IMR-90 (cell line): ENCODE results near the gene TRNAU1AP. TPM values are rescaled to one million over a fixed set of nuclear protein-coding genes. Genes with fewer than 3 reads are reported as not detected.
"Not testable (repeated sequence)": the region's sequence is repeated elsewhere in the genome, so short reads cannot be mapped to it uniquely, and the experiment has no call there.

Experiments
- ATAC-seq: fragments of 200-7000 bp; cut with Tn5 transposase; 2 replicates; pipeline ENCODE4 v1.9.1; 2020; ENCODE audit warnings: low read depth, mild to moderate bottlenecking, moderate library complexity
- BruUV-seq: library from RNA; stranded (reverse); fragments of 400-500 nt; replicated peaks from 2 replicates; lab custom pipeline; 2021; lab: Mats Ljungman, UMichigan
- CTCF ChIA-PET: fragments of 300-600 bp; formaldehyde crosslinking; extraction: SDS; loops from one replicate; lab custom pipeline; 2021; ENCODE audit warnings: antibody characterized with exemption; lab: Yijun Ruan, JAX
- POLR2A ChIA-PET: fragments of 300-600 bp; sonication (Branson Sonifier 250); formaldehyde crosslinking; loops from one replicate; lab custom pipeline; 2022; ENCODE audit warnings: antibody characterized with exemption; ENCODE audit not compliant: unreplicated experiment; lab: Charles Lee
- DNase-seq: peaks from one replicate; pipeline ENCODE4 v3.0.0; 2013
- H2AFZ ChIP-seq: replicated peaks from 2 replicates; pipeline ENCODE3; 2013; ENCODE audit warnings: low read length, mild to moderate bottlenecking; ENCODE audit not compliant: poor library complexity
- H2AK5ac ChIP-seq: 2 replicates; pipeline ENCODE4 v1.6.1; 2013; ENCODE audit warnings: low read depth, low read length, inconsistent platforms
- H2AK9ac ChIP-seq: replicated peaks from 2 replicates; pipeline ENCODE3; 2013; ENCODE audit warnings: mild to moderate bottlenecking, low read depth, low read length, moderate library complexity; ENCODE audit not compliant: poor library complexity
- H2BK120ac ChIP-seq: 2 replicates; pipeline ENCODE4 v1.6.1; 2013; ENCODE audit warnings: low read depth, low read length, inconsistent platforms
- H2BK15ac ChIP-seq: 3 replicates; pipeline ENCODE4 v1.6.1; 2013; ENCODE audit warnings: low read depth, low read length, inconsistent platforms
- H2BK20ac ChIP-seq: 2 replicates; pipeline ENCODE4 v1.6.1; 2013; ENCODE audit warnings: low read depth, mild to moderate bottlenecking, inconsistent platforms, low read length, moderate library complexity
- H2BK5ac ChIP-seq: 2 replicates; pipeline ENCODE4 v1.6.1; 2013; ENCODE audit warnings: mild to moderate bottlenecking, low read depth, low read length, inconsistent platforms; ENCODE audit not compliant: poor library complexity, severe bottlenecking
- H3K14ac ChIP-seq: replicated peaks from 2 replicates; pipeline ENCODE4 v1.6.1; 2013; ENCODE audit warnings: low read depth, low read length, inconsistent platforms
- H3K18ac ChIP-seq: 2 replicates; pipeline ENCODE4 v1.6.1; 2013; ENCODE audit warnings: low read depth, low read length, control low read depth
- H3K23ac ChIP-seq: 2 replicates; pipeline ENCODE4 v1.6.1; 2013; ENCODE audit warnings: low read depth, low read length, inconsistent platforms
- H3K27ac ChIP-seq: 2 replicates; pipeline ENCODE4 v1.5.1; 2013; ENCODE audit warnings: mild to moderate bottlenecking, control low read depth, low read length; ENCODE audit not compliant: insufficient read depth
- H3K27me3 ChIP-seq: 2 replicates; pipeline ENCODE4 v1.6.1; 2013; ENCODE audit warnings: low read length; ENCODE audit not compliant: control insufficient read depth, insufficient read depth
- H3K36me3 ChIP-seq: 2 replicates; pipeline ENCODE4 v1.6.1; 2013; ENCODE audit warnings: low read length, mixed read lengths; ENCODE audit not compliant: control insufficient read depth, insufficient read depth
- H3K4ac ChIP-seq: 2 replicates; pipeline ENCODE4 v1.6.1; 2013; ENCODE audit warnings: low read depth, low read length, inconsistent platforms
- H3K4me1 ChIP-seq: 2 replicates; pipeline ENCODE4 v1.6.1; 2013; ENCODE audit warnings: low read length, mixed read lengths; ENCODE audit not compliant: control insufficient read depth, insufficient read depth
- H3K4me2 ChIP-seq: 2 replicates; pipeline ENCODE4 v1.6.1; 2013; ENCODE audit warnings: low read depth, mild to moderate bottlenecking, control low read depth, low read length, moderate library complexity
- H3K4me3 ChIP-seq: 2 replicates; pipeline ENCODE4 v1.5.1; 2013; ENCODE audit warnings: low read depth, mild to moderate bottlenecking, control low read depth, low read length, moderate library complexity; ENCODE audit not compliant: insufficient read depth
- H3K56ac ChIP-seq: 2 replicates; pipeline ENCODE4 v1.6.1; 2013; ENCODE audit warnings: low read length, inconsistent platforms; ENCODE audit not compliant: insufficient read depth; ENCODE audit errors: extremely low read depth
- H3K79me1 ChIP-seq, 2 experiments: 2 replicates each; pipeline ENCODE4 v1.6.1; 2013; ENCODE audit warnings: low read length in 2 of 2, inconsistent platforms in 1 of 2, low read depth in 1 of 2
- H3K9ac ChIP-seq: 2 replicates; pipeline ENCODE4 v1.6.1; 2013; ENCODE audit warnings: low read depth, low read length, control low read depth
- H3K9me1 ChIP-seq: 2 replicates; pipeline ENCODE4 v1.6.1; 2013; ENCODE audit warnings: low read length, inconsistent platforms; ENCODE audit not compliant: insufficient read depth
- H3K9me3 ChIP-seq: 2 replicates; pipeline ENCODE4 v1.6.1; 2013; ENCODE audit warnings: low read length; ENCODE audit not compliant: control insufficient read depth, insufficient read depth
- H4K20me1 ChIP-seq: 2 replicates; pipeline ENCODE4 v1.6.1; 2013; ENCODE audit warnings: low read length, inconsistent platforms; ENCODE audit not compliant: insufficient read depth
- H4K5ac ChIP-seq: 2 replicates; pipeline ENCODE4 v1.6.1; 2013; ENCODE audit warnings: mild to moderate bottlenecking, low read depth, low read length, control low read depth
- H4K8ac ChIP-seq, 2 experiments: 2 replicates each; pipeline ENCODE4 v1.6.1; 2013; ENCODE audit warnings: low read depth in 2 of 2, low read length in 2 of 2, control low read depth in 1 of 2, inconsistent platforms in 1 of 2
- H4K91ac ChIP-seq: 2 replicates; pipeline ENCODE4 v1.6.1; 2013; ENCODE audit warnings: low read depth, low read length, inconsistent platforms; ENCODE audit not compliant: insufficient read depth
- BHLHE40 ChIP-seq: fragments of 150-350 bp; IDR thresholded peaks from 2 replicates; pipeline ENCODE4 v1.6.1; 2016; ENCODE audit warnings: mild to moderate bottlenecking, low read depth, low read length
- POLR2A ChIP-seq: IDR thresholded peaks from 2 replicates; pipeline ENCODE4 v1.6.1; 2012; ENCODE audit warnings: mild to moderate bottlenecking, low read depth, low read length
- SMC3 ChIP-seq: fragments of 150-350 bp; IDR thresholded peaks from 2 replicates; pipeline ENCODE4 v1.6.1; 2016; ENCODE audit warnings: low read depth, mild to moderate bottlenecking, antibody characterized with exemption, low read length, moderate library complexity
- WGBS, 2 experiments: methylation state at CpG; one replicate each; pipeline versions ENCODE4 v1.1.5 to v1.1.7; 2013; ENCODE audit warnings: missing lambda C conversion rate in 2 of 2; ENCODE audit not compliant: insufficient read length in 1 of 2; ENCODE audit errors: extremely low coverage in 2 of 2; 5-methylcytosine and 5-hydroxymethylcytosine counted together
- dilution Hi-C: fragments of 300-500 bp; cut with HindIII; formaldehyde crosslinking; loops from one replicate; pipeline ENCODE4 v1.14.3; 2018; ENCODE audit warnings: low sequenced_read_pairs; ENCODE audit not compliant: unreplicated experiment
- in situ Hi-C: fragments of 300-500 bp; cut with MboI; formaldehyde crosslinking; loops from 3 replicates; pipeline ENCODE4 v1.14.3; 2019; ENCODE audit warnings: low sequenced_read_pairs, inconsistent platforms, mixed read lengths
- intact Hi-C: fragments of 100-400 bp; cut with micrococcal nuclease; formaldehyde crosslinking; loops from 2 replicates; pipeline ENCODE4 v1.10.0; 2022
- polyA plus RNA-seq, 3 experiments: library from polyadenylated mRNA; depleted of rRNA; stranded (reverse); fragments of >200 nt; gene quantifications; 2 replicates each; pipeline ENCODE4 v1.2.3, GENCODE V29; 2012; ENCODE audit warnings: low replicate concordance in 1 of 3
- total RNA-seq: library from RNA; depleted of rRNA; stranded (reverse); fragments of >200 nt; gene quantifications from 2 replicates; pipeline ENCODE4 v1.2.3, GENCODE V29; 2012

TRNAU1AP gene
- total and polyA plus RNA-seq, 2 of the 4 experiments (the other 2 are of a cell fraction): 23.3 to 23.8 TPM

DNA sequence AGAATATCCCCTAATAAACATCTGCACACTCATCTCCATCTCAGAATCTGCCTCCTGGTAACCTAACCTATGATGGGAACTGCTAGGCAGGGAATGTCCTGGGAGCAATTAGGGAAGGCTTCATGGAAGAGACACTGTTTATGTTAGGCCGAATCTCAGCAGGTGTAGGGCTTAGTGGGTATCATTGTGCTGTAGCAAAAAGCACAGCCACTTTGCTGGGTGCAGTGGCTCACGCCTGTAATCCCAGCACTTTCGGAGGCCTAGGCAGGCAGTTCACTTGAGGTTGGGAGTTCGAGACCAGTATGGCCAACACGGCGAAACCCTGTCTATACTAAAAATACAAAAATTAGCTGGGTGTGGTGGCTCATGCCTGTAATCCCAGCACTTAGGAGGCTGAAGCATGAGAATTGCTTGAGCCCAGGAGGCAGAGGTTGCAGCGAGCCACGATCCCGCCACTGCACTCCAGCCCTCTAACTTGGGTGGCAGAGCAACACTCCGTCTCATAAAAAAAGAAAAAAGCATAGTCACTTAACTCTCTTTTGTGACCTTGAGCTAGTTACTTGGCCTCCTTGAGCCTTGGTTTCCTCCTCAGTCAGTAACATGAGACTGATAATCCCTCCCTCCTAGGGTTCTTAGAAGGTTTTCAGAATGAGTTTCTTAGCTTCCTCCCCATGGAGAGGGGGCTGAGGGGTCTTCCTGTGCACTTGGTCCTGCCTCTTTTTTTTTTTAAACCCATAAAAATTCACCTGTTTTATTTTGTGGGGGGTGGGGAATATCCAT, 42.7 kb downstream of the TRNAU1AP start:
- Histone ChIP-seq H4K20me1 (0 out of 2 replicates have a peak, but pooled peaks cover 2% of the 10 kb centered on the region), H2AFZ (no peak overlapping the region), H3K56ac (no peak overlapping the region), H3K14ac (no peak overlapping the region), H3K27ac (no peak overlapping the region), H4K8ac (no peak overlapping the region), H2AK5ac (no peak overlapping the region), H3K4me1 (peaks cover 4% of the 10 kb centered on the region), H3K36me3 (no peaks in the 10 kb centered on the region; the same call in 1 of the 2 replicates), H2BK5ac (no peak overlapping the region), H2BK20ac (no peak overlapping the region), H3K4me3 (no peak overlapping the region), H2BK15ac (no peak overlapping the region), H4K5ac (no peak overlapping the region), H3K18ac (no peak overlapping the region), H3K9me1 (peaks cover 3% of the 10 kb centered on the region; the same call in 1 of the 2 replicates), H4K91ac (no peak overlapping the region), H2BK120ac (no peak overlapping the region), H3K9ac (no peak overlapping the region), H3K9me3 (no peaks in the 10 kb centered on the region), H3K79me1 (no peaks in the 10 kb centered on the region), H3K27me3 (no peaks in the 10 kb centered on the region), H3K4me2 (no peak overlapping the region), H3K23ac (no peak overlapping the region), H2AK9ac (no peak overlapping the region), H3K4ac (no peak overlapping the region)
- ChIA-PET CTCF (no interaction called here), POLR2A (no interaction called here)
- in situ Hi-C loops: no loop called here
- dilution Hi-C loops: no loop called here
- DNase-seq: no peak
- ATAC-seq: no peak
- WGBS, 2 experiments: 83% methylated on average over 5 of the region's 10 CpGs; no CpG with 5 or more reads in 1 of the 2 experiments
- intact Hi-C loops: no loop called here
- TF ChIP-seq BHLHE40 (no peak), SMC3 (no peak), POLR2A (no peak)
- BruUV-seq: no TSS peak

DNA sequence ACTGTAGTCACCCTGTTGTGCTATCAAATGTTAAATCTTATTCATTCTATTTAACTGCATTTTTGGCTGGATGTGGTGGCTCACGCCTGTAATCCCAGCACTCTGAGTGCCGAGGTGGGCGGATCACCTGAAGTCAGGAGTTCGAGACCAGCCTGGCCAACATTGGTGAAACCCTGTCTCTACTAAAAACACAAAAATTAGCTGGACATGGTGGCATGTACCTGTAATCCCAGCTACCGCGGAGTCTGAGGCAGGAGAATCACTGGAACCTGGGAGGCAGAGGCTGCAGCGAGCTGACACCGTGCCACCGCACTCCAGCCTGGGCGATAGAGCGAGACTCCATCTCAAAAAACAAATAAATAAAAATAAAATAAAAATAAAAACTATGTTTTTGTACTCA, 43.4 kb downstream of the TRNAU1AP start:
- H2BK15ac ChIP-seq, dilution Hi-C loops, H3K79me1 ChIP-seq, H2BK20ac ChIP-seq, H4K8ac ChIP-seq, DNase-seq, H4K5ac ChIP-seq, H4K20me1 ChIP-seq, H3K4me3 ChIP-seq, intact Hi-C loops, H3K4me2 ChIP-seq, H4K91ac ChIP-seq, H3K14ac ChIP-seq, H3K18ac ChIP-seq, H2BK120ac ChIP-seq, POLR2A ChIA-PET, H3K23ac ChIP-seq, H2AFZ ChIP-seq, H3K27ac ChIP-seq, in situ Hi-C loops, H3K4ac ChIP-seq, H3K9ac ChIP-seq, H2AK5ac ChIP-seq, H3K9me3 ChIP-seq, H2BK5ac ChIP-seq, H2AK9ac ChIP-seq, H3K56ac ChIP-seq, H3K36me3 ChIP-seq, BruUV-seq, H3K4me1 ChIP-seq, H3K27me3 ChIP-seq, H3K9me1 ChIP-seq, ATAC-seq: not testable (repeated sequence)
- CTCF ChIA-PET: interaction anchor here (0.6 kb wide), 1 partner anchor 27 kb away, joined by 5 read pairs; no protein-coding TSS in a partner anchor
- WGBS, 2 experiments: no CpG with 5 or more reads among the region's 11 CpGs
